CD4-positive, alpha-beta T cell treated with Interferon alpha-2 for 1 hour (primary cell): ENCODE results near the gene SLC30A2.
"Not testable (repeated sequence)": the region's sequence is repeated elsewhere in the genome, so short reads cannot be mapped to it uniquely, and the experiment has no call there.

Source experiments
- DNase-seq, 2 donors: peaks; one replicate each; pipeline ENCODE4 v3.0.0-alpha.2; 2020 to 2022

The SLC30A2 gene, protein sequence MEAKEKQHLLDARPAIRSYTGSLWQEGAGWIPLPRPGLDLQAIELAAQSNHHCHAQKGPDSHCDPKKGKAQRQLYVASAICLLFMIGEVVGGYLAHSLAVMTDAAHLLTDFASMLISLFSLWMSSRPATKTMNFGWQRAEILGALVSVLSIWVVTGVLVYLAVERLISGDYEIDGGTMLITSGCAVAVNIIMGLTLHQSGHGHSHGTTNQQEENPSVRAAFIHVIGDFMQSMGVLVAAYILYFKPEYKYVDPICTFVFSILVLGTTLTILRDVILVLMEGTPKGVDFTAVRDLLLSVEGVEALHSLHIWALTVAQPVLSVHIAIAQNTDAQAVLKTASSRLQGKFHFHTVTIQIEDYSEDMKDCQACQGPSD

DNA sequence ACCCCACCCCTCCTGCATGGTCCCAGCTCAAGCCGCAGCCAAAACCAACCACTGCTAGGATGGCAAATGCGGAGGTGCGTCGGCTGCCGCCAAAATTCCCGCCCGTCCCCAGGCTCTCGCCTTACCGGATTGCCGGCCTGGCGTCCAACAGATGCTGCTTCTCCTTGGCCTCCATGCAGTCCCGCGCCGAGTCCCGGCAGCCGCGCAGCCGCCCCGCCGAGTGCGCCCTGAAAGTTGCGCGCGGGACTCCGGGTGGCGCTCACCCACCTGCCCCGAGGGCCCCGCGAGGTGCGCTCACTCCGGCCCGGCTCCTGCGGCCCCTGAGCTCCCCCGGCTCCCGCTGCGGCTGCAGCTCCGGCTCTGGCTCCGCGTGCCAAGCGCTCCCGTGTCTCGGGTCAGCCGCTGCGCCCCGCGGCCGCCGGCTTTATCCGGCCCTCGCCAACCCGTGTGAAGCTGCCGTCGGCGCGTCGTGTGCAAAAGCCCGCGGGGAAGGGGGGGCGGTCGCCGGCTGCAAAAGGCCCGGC, at the start of gene SLC30A2:
Gene SLC30A2 (minus strand): TSS at position 397 of the 524 bp plus-strand sequence. CDS start 222 bp downstream, at position 175.
- no peak for DNase-seq

DNA sequence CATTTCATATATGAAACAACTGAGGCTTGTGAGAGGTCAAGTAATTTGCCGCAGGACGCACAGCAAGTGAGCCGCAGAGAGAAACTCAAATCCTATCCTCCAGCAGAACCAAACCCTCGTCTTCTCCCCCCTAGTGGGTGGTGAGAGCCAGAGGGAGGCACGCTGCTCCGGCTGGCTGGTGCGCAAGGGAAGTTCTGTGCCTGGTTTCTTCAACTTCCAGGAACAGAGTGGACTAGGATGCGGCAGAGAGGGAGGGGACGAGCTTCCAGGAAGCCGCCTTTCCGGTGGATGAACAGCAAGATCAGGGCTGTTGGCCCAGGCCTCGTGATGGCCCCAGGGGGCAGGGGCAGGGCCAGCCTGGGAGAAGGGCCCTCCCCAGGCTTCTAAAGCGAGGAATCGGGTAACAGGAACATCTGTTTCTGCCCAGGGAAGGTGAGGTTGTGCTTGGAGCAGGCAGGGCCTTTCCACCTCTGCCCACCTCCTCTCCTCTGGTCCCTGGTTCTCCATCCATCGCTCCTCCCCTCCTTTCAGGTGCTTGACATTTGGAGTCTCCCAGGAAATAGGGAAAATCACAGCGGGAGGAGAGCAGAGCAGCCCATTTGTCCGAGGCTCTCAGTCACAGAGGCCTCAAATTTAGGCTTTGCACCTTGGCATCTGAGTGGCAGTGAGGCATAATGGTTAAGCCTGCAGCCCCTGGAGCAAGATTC, 48.9 kb upstream of the SLC30A2 start:
- DNase-seq = no peak

DNA sequence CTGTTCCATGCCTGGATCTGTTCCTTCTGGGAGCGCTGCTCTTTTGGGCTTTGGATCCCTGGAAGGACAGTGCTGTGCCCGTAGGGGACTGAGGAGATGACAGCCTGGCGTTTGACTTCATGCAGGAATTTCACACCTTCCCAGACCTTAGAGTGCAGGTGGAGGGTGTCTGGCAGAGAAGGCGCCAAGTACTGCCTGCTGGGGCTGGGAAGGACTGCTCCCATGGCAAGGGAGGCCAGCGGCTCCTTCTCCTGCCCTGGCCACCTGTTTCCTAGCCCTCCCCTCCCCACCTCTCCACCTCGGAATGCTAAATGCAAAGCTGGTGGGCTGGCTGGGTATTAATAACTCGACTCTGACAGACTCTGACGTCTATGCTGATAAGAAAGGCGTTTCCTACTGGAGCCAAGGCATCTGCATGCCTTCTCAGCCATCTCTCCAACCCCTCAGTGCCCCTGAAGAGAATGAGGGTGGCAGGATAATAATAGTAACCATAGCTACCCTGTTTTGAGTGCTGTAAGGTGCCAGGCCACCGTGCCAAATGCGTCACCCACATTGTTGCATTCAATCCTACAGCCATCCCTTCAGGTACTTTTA, 48.3 kb upstream of the SLC30A2 start:
- DNase-seq = no peak

DNA sequence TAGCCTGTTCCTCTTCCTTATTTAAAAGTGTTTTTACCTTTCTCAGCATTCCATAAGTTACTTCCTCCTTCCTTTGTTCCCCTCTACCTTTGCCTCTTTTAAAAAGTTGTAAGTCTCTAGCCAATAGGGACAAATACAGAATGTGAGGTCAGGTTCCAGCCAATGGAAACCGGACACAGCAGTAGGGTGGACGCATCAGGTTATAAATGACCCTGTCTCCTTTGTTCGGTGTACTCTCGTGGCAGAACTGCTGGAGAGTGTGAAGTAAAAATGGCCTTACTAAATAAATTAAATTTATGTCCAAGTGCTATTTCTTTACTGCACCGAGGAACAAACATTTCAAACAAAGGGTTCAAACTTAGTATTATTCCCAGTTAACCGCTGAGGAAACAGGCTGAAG, 47.7 kb upstream of the SLC30A2 start:
- not testable (repeated sequence) for DNase-seq

DNA sequence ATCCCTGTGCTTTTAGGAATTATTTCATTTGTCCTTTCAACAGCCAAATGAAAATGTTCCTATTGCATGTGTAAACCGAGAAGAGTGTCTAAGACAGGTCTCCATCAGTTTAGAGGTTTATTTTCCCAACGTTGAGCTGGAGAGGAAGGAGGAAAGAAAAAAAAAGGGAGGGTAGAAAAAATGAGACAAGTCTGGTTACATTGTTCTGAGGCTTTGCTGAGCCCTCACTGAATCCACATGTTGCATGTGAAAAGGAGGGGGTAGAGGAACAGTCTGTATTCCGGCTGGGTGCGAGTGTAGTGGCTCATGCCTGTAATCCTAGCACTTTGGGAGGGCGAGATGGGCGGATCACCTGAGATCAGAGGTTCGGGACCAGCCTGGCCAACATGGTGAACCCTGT, 46.5 kb upstream of the SLC30A2 start:
- DNase-seq = no peak

DNA sequence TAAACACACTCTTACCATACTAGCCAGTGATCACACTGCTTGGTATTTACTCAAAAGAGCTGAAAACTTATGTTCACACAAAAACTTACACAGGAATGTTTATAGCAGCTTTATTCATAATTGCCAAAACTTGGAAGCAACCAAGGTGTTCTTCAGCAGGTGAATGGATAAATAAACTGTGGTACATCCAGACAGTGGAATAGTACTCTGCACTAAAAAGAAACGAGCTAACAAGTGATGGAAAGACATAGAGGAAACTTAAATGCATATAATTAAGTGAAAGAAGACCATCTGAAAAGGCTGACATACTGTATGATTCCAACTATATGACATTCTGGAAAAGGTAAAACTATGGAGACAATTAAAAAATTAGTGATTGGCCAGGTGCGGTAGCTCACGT, 45.0 kb upstream of the SLC30A2 start:
- no peak for DNase-seq

DNA sequence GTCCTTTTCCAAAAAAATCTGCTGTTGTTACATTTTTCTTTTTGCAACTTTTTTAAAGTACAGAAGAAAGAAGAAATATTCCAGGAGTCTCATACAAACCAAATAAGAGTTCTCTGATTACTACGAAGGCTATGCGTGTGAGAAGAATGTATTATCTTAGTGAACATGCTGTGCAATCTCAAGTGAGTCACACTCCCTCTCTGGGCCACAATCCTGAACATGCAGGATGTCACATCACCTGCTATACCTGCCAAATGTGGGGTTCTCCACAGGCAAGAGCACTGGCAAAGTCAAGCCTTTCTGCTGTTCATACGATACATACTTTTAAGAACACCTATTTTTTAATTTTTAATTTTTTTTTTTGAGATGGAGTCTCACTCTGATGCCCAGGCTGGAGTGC, 43.2 kb upstream of the SLC30A2 start:
- no peak for DNase-seq

DNA sequence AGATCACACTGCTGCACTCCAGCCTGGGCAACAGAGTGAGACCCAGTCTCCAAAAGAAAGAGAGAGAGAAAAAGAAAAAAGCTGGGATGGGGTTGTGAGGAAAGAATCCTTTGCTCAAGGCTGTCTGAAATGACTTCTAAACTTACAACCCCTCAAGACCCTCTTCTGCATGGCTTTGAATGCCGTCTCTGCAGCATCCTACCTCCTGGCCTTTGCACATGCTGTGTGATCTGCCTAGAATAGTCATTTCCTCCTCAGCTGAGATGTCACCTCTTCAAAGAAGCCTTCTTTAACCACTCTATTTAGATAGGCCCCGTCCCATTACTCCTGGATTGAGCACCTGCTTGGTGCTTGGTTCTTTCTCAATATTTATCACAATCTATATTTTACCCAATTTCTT, 38.9 kb upstream of the SLC30A2 start:
- DNase-seq = no peak

DNA sequence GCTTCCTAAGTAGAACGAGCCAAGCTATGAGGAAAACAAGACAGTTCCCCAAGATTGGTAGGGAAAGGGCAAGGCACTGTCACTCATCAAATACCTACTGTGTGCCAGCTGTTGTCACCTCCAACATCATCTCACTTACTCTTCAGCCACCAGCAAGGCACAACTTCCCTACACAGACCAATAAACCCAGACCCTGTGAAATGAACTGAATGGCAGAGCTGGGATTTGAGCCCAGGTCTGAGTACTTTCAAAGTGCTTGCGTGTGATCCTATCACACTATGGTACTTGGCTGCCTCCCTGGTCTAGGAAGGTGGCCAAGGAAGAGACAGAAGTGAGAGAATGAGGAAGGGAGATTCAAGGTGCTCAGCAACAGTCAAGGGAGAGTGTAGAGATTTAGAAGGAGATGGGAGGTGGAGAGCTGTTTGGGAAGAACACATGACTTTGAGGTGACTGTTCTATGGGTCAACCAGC, 38.2 kb upstream of the SLC30A2 start:
- no peak for DNase-seq

DNA sequence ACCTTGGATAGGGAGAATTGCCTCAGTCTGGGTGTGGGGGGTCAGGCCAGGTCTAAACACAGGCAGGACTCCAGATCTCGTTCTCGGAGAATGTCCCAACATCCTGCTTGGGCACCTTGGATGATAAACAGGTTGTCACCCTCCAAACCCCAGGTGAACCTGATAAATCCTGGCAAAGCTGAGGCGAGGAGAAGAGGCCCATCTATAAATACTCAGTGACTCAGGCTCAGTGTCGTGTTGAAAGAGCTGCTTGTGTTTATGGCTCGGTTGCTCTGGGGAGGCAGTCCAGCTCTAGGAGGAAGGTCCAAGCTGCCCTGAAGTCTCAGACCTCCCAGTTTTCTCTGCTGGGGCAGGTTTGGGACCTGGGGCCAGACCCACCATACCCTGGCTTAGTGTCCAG, 37.3 kb upstream of the SLC30A2 start:
- DNase-seq = no peak

DNA sequence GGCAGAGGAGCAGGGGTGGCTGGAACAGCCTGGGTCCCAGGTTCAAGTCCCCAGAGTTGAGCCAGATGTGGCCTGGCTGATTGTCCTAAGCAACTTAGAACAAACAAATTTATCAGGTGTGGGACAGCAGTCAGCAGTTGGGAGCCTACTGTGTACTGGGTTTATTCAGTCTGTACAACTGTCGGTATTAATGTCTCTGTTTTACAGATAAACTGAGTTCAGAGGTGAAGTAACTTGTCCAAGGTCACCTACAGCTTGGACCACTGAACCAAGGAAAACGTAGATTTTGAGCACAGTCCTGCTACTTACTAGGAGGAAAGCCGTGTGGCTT, 36.1 kb upstream of the SLC30A2 start:
- no peak for DNase-seq

DNA sequence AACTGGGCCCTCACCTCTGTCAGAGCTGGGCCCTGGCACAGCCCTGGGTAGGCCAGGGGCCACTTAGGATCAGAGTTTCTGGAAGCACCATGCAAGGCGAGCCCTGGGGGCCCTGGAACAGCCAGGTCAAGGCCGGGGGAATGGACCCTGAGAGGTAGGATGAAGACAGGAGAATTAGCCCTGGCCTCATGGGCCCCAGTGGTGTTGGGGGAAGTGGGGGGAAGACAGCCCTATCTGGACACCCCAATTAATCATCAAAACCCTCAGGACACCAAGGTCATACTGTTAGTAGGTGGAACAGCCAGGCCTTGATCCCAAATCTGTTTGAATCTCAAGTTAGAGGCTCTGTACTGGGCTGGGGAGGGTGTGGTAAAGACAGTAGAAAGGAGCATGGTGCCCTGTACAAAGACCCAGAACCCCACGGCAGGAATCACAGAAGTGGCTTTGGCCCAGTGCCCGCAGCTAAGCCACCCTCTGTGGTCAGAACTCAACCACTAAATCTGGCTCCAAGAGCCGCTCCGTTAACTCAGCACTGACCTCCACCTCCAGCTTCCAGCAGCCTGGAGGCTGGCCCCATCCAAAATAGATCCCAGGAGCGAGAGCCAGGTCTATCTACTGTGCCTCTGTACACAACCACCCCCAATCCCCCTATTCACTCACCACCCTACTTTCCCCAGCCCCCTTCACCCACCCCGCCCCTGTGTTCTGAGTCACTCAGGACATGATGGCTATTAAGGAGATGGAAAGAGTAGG, 35.5 kb upstream of the SLC30A2 start:
- no peak for DNase-seq

DNA sequence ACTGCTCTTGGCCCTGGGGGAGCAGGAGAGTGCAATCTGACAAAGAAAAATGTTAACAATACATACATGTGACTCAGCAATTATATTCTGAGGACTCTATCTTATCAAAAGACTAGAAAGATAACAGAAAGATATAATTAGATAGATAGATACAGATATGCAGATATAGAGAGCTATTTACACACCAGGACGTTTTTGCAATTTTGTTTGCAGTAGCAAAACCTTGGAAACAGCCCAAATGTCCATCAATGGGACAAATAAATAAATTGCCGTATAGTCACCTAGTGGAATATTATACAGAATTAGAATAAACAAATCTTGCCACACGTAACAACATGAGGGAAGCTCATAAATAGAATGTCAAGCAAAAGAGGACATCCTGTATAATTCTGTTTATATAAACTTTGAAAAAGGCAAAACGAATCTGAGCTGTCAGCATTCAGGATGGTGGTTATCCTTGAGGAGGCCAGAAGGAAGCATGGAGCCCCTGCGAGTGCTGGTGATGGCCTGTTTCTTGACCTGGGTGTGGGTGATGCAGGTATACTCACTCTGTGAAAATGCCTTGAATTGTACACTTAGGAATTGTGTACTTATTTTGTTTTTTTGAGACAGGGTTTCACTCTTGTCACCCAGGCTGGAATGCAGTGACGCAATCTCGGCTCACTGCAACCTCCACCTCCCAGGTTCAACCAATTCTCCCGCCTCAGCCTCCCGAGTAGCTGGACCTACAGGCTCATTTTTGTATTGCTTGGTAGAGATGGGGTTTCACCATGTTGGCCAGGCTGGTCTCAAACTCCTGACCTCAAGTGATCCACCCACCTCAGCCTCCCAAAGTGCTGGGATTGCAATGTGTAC, 34.3 kb upstream of the SLC30A2 start:
- no peak for DNase-seq

DNA sequence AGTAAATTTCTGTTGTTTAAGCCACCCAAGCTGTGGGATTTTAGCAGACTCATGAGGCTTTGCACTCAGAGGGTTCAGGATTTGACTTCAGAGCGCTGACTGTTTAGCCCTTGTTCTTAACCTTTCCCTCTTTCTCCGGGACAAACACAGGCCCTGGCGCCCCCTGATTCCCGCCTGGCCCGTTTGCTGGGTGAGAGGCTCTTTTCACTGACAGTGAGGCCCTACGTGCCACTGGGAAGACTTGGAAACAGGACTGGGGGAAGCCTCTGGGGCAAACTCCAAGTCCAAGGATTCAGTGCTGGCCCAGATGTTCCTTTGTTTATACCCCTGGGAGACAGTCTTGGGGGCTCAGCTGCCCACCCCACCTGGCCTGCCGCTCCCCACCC, 33.3 kb upstream of the SLC30A2 start:
- no peak for DNase-seq

DNA sequence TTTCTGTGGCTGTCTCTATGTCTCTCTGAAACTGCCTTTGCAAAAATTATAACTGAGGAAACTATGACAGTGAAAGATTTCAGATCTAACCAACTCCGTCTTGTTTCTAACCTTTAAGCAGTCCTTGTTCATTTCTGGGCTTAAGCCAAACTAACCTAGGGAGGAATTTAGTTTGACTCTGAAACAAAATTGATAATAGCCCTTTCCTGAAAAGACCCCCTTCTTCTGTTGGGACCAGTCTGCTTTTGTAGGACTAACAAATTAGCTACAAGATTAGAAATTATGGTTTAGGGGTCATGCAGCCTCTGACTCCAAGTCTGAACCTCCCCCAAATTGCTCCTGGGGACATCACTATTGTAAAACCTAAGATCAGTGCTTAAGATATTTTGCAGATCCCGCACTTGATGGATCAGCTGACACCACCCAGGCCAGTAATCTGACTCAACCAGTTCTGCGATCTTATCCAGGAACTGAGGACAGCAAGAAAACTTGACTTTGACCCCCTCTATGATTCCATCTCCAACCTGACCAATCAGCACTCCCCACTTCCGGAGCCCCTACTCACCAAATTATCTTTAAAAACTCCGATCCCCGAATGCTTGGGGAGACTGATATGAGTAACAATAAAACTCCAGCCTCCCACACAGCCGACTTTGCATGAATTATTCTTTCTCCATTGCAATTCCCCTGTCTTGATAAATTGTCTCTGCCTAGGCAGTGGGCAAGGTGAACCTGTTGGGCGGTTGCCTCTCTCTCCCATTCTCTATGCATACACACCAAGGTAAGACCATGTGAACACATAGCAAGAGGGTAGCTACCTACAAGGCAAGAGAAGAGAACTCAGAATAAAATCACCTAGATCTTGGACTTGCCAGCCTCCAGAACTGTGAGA, 32.6 kb upstream of the SLC30A2 start:
- DNase-seq = no peak

DNA sequence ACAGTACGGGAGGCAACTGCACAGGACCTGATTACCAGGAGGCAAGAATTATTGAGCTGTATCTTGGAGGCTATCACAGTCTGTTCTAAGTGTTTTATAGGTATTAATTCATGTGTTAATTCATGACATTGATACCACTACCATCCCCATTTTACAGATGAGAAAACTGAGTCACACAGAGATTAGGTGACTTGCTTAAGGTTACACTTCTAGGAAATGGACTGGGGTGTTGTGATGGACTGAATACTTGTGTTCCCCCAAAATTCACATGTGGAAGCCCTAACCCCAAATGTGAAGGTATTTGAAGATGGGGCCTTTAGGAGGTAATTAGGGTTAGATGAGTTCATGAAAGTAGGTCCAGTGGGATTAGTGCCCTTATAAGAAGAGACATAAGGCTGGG, 31.6 kb upstream of the SLC30A2 start:
- DNase-seq = no peak

DNA sequence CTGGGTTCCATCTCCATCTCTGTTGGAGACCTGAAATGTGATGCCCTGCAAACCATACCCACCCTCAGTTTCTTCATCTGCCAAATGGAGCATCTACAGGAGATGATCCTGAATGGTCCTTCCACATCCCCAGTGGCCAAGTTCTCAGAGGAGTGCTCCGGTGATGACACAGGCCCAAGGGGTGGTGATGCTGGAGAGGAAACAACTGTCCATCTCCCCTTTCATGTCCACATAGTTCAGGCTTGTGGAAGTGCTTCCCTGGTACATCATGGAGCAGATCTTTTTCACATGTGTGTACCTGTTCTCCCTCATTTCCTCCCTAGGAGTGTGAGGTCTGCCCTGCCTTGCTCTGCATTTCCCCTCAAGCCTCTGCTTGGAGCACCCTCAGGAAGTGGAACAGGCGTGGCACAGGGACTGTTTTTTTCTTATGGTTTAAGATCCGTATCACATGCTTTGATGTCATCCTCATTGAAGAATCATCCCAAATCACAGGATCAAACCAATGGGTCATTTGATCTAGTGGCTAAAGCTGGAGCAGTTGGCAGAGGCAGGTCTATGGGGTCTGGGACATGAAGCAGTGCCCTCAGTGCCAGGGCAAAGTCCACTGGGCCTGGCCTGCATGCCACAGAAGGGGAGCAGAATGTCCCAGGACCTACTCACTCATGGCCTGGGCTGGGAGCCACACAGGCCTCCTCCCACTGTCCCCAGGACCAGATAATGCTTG, 29.7 kb upstream of the SLC30A2 start:
- DNase-seq = no peak

DNA sequence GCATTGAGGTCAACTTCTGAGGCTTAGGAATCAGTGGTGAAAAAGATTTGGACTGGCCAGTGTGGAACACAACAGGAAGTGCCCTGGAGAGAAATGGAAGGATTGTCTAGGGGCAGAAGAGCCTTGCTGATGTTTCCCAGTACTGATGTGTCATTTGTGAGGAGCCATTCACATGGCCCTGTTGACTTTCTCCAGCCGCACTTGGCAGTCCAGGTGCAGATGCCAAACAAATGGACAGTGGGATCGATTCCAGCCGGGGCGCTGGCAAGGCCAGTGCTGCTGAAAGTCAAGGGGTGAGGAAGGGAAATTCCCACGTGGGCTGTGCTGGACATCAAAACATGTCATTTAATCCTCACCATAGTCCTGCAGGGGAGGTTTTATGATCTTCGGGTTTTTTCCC, 26.4 kb upstream of the SLC30A2 start:
- DNase-seq = no peak

DNA sequence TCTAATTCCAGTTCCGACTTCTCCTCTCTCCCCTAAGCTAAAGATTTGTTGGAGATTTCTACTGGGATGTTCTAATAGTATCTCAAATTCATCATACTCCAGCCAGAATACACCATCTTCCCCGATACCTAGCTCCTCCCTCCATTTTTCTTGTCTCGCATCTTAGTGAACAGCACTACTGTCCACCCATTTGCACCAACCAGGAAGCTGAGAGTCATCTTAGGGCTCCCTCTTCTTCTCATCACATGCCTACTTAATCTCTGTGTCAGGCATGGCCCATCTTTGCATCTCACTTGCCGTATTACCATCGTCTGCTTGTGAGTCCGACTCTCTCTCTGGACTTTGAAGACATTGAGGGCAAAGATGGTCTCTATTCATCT, 25.0 kb upstream of the SLC30A2 start:
- no peak for DNase-seq

DNA sequence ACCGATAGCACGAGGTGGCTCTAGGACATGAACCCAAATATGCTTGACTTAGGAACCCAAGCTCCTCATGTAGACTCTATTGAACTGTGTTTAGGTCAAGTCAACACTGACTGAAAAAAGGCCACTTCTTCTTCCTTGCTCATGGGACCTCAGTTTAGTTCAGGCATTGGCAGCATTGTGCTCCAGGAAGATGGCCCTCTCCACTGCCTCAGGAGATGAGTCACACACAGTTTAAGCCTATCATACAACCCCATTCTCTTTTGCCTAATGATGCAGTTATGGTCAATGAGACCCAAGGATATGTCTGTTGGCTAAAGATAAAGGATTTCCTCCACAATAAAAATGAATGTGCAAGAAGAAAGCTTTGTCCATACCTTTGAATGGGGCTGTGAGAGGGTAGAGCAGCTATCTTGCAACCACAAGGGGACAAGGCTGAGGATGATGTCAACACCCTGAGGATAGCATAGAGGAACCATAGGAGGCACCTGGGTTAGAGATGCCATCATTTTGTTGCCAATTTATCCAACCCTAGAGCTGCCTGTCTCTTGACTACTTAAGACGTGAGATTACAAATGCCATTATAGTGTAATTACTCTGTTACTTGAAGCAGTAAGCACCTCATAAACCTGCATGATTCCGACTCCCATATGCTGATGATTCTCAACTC, 24.5 kb upstream of the SLC30A2 start:
- DNase-seq = no peak
